Activated CD8-positive, alpha-beta memory T cell treated with anti-CD3 and anti-CD28 coated beads, Interleukin-2, amount 50 U/mL, for 4 hours (primary cell): Measurements from ENCODE around the gene HAPSTR1.
A peak's percentile ranks its signal among the peaks of the same experiment; 100 is the strongest.

Source experiments
- DNase-seq: peaks from one replicate; pipeline ENCODE4 v3.0.0-alpha.2; 2020

HAPSTR1 gene

DNA sequence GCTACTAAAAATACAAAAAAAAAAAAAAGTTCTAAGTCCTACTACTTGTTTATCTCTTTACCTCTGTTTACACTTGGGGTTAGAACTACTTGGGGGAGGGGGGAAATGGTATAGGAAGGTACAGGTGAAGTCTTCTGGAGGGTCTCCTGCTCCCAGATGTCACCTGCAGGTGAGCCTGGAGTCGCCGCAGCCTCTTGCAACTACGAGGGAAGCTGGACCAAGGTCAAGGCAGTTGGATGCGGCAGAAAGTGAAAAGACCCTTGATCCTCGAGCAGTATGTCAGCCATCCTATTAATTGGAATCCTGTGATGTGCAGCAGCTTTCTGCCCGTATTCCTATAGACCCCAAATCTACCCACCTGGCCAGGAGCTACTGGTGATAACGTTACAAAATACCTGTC lies 33.0 kb downstream of the HAPSTR1 start:
- no peak for DNase-seq

- no peak for DNase-seq
These were observed 33.6 kb downstream of the HAPSTR1 start for GRCh38 chr16:9124908-9125584.

GRCh38 chr16:9125658-9126505 lies 34.4 kb downstream of the HAPSTR1 start:
- no peak for DNase-seq

GRCh38 chr16:9126609-9127008 lies 35.2 kb downstream of the HAPSTR1 start:
- no peak for DNase-seq

DNA sequence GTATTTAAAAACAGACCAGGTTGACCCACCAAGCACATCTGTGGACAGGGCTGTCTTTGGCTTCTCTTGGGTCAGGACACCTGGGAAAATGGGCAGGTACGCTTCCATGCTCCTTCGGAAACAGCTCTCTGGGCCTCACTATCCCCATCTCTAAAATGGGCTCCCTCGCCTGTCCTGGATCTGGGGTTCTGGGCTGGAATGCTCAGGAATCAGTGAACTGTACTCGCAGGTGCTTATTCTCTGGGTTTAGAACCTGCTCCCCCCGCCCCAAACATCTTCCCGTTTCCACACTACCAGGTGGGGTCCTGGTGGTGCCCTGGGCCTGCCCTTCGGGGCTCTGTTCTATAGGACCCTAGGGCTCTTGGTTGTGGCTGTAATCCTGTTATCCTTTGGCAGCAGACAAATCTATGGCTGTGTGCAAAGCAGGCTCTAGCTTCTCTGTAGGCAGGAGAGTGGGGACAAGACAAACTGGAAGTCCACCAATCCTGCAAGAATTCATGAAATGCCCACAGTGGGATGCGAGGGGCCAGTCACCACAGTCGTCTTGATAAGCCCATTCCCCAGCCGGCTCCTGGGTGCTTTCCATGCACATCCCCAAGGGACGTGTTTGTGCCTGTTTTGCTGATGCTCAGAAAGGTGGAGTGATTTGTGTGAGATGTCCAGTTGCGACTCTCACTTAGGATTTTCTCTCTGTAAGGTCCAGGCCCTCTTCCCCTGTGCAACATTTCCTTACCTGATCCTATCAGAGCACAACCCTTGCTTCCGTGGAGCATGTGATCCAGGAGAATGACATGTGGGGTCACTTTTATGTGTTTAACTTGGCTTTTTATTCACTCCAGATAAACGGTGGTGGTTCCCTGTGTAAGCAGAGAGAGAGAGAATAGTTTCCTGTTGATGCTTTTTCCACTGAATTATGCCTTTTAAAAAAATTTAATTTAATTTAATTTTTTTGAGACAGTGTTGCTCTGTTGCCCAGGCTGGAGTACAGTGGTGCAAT lies 37.2 kb downstream of the HAPSTR1 start:
- DNase-seq: no peak

DNA sequence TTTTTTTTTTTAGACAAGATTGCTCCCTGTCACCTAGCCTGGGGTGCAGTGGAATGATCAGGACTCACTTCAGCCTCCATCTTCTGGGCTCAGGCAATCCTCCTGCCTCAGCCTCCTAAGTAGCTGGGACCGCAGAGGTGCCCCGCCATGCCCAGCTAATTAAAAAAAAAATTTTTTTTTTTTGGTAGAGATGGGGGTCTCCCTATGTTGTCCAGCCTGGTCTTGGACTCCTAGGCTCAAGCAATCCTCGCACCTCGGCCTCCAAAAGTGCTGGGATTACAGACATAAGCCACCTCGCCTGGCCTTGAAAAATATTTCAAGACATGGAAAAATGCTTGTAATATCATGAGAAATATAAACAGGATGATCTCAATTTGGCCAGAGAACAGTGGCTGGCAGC lies 42.9 kb downstream of the HAPSTR1 start:
- no peak for DNase-seq

DNA sequence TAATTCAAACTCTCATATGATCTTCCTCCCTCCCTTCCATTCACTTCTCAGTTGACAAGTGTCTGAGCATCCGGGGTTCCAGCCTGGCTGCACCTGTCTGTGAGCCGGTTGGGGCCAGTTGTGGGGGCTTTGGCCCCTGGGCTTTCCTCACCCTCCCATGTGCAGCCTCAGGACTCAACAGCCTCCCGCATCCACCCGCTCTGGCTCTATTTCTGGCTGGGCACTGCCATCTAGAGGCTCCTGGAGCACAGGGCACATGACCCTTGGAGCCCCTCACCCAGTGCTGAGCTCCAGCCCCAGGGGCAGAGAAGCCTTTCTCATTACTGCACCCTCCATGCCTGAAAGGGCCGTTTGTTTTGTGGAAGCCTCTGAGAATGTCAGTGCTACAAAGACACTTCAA lies 43.3 kb downstream of the HAPSTR1 start:
- peak; percentile 66 for DNase-seq

DNA sequence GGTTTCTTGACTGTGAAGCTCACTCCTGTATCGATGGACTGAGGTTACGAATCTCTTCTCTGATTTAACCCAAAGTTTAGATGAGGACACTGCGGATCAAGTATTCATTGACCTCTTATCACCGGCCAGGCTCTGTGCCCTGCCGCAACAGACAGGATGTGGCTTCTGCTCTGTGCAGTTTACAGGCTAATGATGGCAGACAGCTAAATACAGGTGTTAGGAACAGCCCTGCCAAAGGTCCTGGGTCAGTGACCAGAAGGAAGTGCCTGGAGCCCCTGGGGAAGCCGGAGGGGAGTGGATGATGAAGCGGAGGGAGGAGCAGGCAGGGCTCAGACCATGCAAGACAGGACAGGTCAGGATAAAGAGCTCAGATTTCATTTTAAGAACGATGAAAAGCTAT lies 44.4 kb downstream of the HAPSTR1 start:
- no peak for DNase-seq

DNA sequence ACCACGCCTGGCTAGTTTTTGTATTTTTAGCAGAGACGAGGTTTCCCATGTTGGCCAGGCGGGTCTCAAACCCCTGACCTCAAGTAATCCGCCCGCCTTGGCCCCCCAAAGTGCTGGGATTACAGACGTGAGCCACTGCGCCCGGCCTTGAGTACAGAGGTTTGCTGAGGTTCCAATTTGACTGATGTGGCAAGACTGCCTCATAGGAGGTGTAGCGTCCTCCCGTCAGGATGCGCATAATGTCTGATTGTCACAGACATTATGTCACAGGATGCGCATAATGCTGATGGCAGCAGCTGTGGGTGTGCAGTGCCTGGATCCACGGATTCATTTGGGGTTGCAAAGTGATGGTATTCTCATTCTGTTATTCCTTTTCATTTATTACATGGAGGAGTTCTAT lies 45.2 kb downstream of the HAPSTR1 start:
- DNase-seq: no peak

DNA sequence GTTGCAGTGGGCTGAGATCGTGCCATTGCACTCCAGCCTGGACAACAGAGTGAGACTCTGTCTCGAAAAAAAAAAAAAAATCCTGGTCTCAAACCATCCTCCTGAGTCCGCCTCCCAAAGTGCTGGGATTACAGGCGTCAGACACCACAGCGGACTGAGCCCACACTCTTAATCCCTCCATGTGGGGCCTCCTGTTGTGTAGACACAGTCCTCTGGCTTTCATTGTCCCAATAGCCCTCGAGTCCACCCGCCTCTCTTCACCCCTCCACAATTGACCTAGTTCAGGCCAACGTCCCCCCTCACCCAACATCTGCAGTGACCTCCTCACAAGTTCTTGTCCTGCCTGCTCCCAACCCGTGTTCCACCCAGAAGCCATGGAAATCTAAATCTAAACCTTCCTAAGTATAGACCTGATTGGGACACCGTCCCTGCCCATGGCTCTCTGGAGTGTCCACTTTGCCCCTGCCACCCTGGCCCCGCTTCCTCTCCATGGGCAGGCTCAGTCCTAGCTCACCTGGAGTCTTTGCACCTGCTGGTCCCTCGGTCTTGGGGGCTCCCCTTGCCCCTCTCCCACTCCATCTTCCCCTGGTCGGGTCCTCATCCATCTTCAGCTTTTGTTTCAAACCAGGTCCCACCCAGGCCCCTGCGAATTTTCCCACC lies 46.7 kb downstream of the HAPSTR1 start:
- DNase-seq: no peak

DNA sequence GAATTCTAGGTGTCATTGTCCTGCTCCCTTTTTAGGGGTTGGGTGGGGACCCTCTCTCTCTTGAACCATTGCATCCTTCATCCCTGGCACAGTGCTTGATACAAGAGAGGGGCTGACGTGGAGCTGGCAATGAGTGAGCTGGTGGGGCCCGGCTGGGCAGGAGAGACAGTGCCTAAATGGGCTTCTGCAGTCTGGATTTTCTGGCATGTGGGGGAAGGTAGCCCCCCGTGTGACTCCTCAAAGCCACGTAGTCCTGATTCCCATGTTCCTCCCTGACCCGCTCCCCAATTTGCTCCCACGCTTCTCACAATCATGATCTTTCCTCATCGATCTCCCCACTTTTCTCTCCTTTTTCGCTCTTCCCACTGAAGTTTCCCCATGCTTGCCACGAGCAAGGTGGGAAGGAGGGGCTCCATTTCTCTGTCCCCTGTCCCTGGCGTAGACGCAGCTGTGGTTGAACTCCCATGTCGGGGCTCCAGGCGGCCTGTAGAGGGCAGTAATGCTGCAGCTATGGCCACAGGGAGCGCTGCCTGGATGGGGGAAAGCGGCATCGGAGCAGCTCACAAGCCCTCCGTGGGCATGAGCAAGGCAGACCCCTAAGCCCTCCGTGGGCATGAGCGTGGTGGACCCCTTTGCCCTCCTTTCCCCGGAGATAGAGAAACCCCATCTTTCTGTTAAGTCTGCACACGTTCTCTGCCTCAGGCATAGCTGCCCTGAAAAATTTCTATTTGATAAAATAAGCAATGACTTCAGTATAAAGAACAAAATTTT lies 47.5 kb downstream of the HAPSTR1 start:
- peak; percentile 73 for DNase-seq

GRCh38 chr16:9139965-9140364 lies 48.5 kb downstream of the HAPSTR1 start:
- DNase-seq: no peak
